ENCODE measurements around the gene LDLRAP1. TPM values are rescaled to one million over a fixed set of nuclear protein-coding genes. Genes with fewer than 3 reads are reported as not detected.

The LDLRAP1 gene
- total and polyA plus RNA-seq, 2 donors (not counting 1 experiment from before 2014, with no cell fraction given): 22.7 to 24.3 TPM

GRCh38 chr1:25503551-25504426 lies 39.6 kb upstream of the LDLRAP1 start:
- H3K4me1 Mint-ChIP-seq: peaks cover 10% of the 10 kb centered on the region
- H3K27ac Mint-ChIP-seq: no peak overlapping the region
- WGBS (ENCODE audit: insufficient coverage): 84% methylated on average over 3 of the region's 12 CpGs
- TF ChIP-seq CTCF (IDR thresholded peaks at IDR 0.05) (peak; percentile 59), EZH2 (IDR thresholded peaks at IDR 0.05; ENCODE audit: borderline replicate concordance, insufficient read depth, low read depth, low read length, poor library complexity, severe bottlenecking) (no peak)
- H4K20me1 ChIP-seq (ENCODE audit: control insufficient read depth, insufficient read depth, low read length, poor library complexity, severe bottlenecking): no peaks in the 10 kb centered on the region
- H3K9me3 Mint-ChIP-seq (ENCODE audit: insufficient read depth): no peaks in the 10 kb centered on the region
- no peaks in the 10 kb centered on the region for H3K27me3 ChIP-seq (replicated peaks in 1 of 4; ENCODE audit: control extremely low read depth in 1 of 4, control insufficient read depth in 3 of 4, insufficient read depth in 4 of 4, low read length in 3 of 4)
- H3K36me3 ChIP-seq (replicated peaks in 1 of 2; ENCODE audit: control extremely low read depth in 1 of 2, control insufficient read depth in 1 of 2, extremely low read depth in 1 of 2, insufficient read depth in 2 of 2, low read length in 1 of 2): peaks cover 1 to 6% of the 10 kb centered on the region in 2 experiments
- peak; percentile 61 for ATAC-seq (ENCODE audit: low read depth)
- H3K27me3 Mint-ChIP-seq: peaks cover 3% of the 10 kb centered on the region
- H3K4me3 Mint-ChIP-seq: no peak overlapping the region
- H3K4me2 ChIP-seq (replicated peaks; ENCODE audit: low read depth, low read length, poor library complexity, severe bottlenecking): no peak overlapping the region
- H3K4me3 ChIP-seq (ENCODE audit: control extremely low read depth in 1 of 5, extremely low read depth in 1 of 5, insufficient read depth in 1 of 5, low read depth in 2 of 5, low read length in 4 of 5): no peak overlapping the region
- DNase-seq: peak; percentile 54
- peaks cover 6 to 10% of the 10 kb centered on the region in 2 donors for H3K4me1 ChIP-seq (ENCODE audit: control insufficient read depth in 2 of 2, insufficient read depth in 2 of 2, low read length in 2 of 2)
- ChIA-PET POLR2A (interaction anchor here (0.6 kb wide), 1 partner anchor 12 kb away, joined by 4 read pairs; no protein-coding TSS in a partner anchor), CTCF (interaction anchor here (0.8 to 5.6 kb wide), 11 partner anchors 16 to 307 kb away, joined by 3 to 59 read pairs (median 3); no protein-coding TSS in a partner anchor)
- H3K9me3 ChIP-seq (ENCODE audit: control extremely low read depth in 1 of 3, control insufficient read depth in 2 of 3, insufficient read depth in 1 of 3, low read length in 2 of 3): no peaks in the 10 kb centered on the region
- no peaks in the 10 kb centered on the region for H3K79me2 ChIP-seq (ENCODE audit: control insufficient read depth, insufficient read depth, low read length)
- H3K9ac ChIP-seq (ENCODE audit: low read length): no peak overlapping the region
- H2AFZ ChIP-seq (ENCODE audit: insufficient read depth, low read depth, low read length, poor library complexity, severe bottlenecking): no peak overlapping the region
- no peak overlapping the region for H3K27ac ChIP-seq (ENCODE audit: low read length in 2 of 2)
- intact Hi-C loops (cut with micrococcal nuclease): loop anchor here (2.0 to 5.0 kb wide), 2 partner anchors 189 to 294 kb away; no protein-coding TSS in a partner anchor

Data from B cell (primary cell).